Measurements from ENCODE around the gene LMAN1L.
"Not testable (repeated sequence)": the region's sequence is repeated elsewhere in the genome, so short reads cannot be mapped to it uniquely, and the experiment has no call there.

Gene LMAN1L

DNA sequence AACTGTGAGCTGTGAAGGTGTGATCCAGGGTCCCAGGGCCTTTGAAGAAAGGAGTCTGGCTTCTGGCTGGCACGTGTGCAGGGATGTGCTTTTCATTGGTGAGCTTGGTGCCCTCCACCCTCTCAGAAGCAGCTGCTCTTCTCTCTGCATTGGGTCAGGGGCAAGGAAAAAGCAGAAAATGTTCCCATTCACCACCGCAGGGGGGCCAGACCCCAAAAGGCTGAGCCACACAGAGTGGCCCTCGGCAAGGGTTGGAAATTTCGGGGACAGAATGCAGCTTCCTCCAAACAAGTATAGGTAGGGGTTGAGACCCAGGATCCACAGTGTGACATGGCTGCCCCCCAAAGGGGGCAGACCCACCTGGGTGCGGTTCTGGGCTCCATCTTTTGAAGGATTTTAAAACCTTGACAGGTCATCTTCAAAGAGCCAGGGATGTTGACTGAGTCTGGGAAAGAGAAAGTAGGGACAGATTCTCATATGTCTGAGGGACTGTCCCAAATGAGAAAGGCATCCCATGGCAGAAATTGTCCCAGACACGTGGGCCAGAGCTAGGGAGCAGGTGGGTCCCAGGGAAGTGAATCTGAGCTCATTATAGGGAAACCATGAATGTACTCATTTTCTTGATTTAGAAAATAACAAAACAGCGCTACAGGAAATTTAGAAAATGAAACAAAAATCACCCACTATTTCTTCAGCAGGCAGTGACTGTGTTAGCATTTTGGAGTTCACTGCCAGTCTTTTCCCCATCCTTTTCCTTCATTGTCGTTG lies 28.0 kb upstream of the LMAN1L start:
- no peaks in the 10 kb centered on the region for H3K27me3 Mint-ChIP-seq (ENCODE audit: low read depth)
- no peaks in the 10 kb centered on the region for H3K36me3 Mint-ChIP-seq (ENCODE audit: low read depth)
- peak overlapping the region in 1 of 3 experiments; percentile 10 for H3K27ac Mint-ChIP-seq
- H3K4me1 Mint-ChIP-seq: peaks cover 61% of the 10 kb centered on the region
- H3K9me3 Mint-ChIP-seq: no peaks in the 10 kb centered on the region
- H3K4me3 Mint-ChIP-seq: peak overlapping the region; percentile 72 to 85 (median 81)
- TF ChIP-seq, protein P1, sequence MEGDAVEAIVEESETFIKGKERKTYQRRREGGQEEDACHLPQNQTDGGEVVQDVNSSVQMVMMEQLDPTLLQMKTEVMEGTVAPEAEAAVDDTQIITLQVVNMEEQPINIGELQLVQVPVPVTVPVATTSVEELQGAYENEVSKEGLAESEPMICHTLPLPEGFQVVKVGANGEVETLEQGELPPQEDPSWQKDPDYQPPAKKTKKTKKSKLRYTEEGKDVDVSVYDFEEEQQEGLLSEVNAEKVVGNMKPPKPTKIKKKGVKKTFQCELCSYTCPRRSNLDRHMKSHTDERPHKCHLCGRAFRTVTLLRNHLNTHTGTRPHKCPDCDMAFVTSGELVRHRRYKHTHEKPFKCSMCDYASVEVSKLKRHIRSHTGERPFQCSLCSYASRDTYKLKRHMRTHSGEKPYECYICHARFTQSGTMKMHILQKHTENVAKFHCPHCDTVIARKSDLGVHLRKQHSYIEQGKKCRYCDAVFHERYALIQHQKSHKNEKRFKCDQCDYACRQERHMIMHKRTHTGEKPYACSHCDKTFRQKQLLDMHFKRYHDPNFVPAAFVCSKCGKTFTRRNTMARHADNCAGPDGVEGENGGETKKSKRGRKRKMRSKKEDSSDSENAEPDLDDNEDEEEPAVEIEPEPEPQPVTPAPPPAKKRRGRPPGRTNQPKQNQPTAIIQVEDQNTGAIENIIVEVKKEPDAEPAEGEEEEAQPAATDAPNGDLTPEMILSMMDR (IDR thresholded peaks at IDR 0.05; ENCODE audit: unreplicated experiment in 3 of 3): no peak

GRCh38 chr15:74785194-74786032 lies 27.2 kb upstream of the LMAN1L start:
- Mint-ChIP-seq H3K27ac (peak overlapping the region in 1 of 3 experiments; percentile 10), H3K4me1 (peaks cover 57% of the 10 kb centered on the region), H3K36me3 (ENCODE audit: low read depth) (no peaks in the 10 kb centered on the region), H3K27me3 (ENCODE audit: low read depth) (no peaks in the 10 kb centered on the region), H3K9me3 (no peaks in the 10 kb centered on the region), H3K4me3 (peak overlapping the region; percentile 72 to 85 (median 81))
- TF ChIP-seq, protein P1 (IDR thresholded peaks at IDR 0.05; ENCODE audit: unreplicated experiment in 3 of 3): no peak

GRCh38 chr15:74786081-74786480 lies 26.6 kb upstream of the LMAN1L start:
- H3K9me3 Mint-ChIP-seq; H3K27ac Mint-ChIP-seq; H3K36me3 Mint-ChIP-seq (ENCODE audit: low read depth); H3K27me3 Mint-ChIP-seq (ENCODE audit: low read depth): not testable (repeated sequence)
- Mint-ChIP-seq H3K4me3 (peak overlapping the region in 2 of 3 experiments; percentile 12 to 23), H3K4me1 (peaks cover 51% of the 10 kb centered on the region)

GRCh38 chr15:74786551-74787165 lies 26.0 kb upstream of the LMAN1L start:
- TF ChIP-seq, protein P1 (IDR thresholded peaks at IDR 0.05; ENCODE audit: unreplicated experiment in 3 of 3): no peak
- H3K4me1 Mint-ChIP-seq: peaks cover 51% of the 10 kb centered on the region
- H3K27me3 Mint-ChIP-seq (ENCODE audit: low read depth): no peaks in the 10 kb centered on the region
- H3K36me3 Mint-ChIP-seq (ENCODE audit: low read depth): no peaks in the 10 kb centered on the region
- H3K4me3 Mint-ChIP-seq: no peak overlapping the region
- H3K9me3 Mint-ChIP-seq: no peaks in the 10 kb centered on the region
- no peak overlapping the region for H3K27ac Mint-ChIP-seq

- peak overlapping the region; percentile 19 to 30 (median 25) for H3K27ac Mint-ChIP-seq
- peaks cover 57% of the 10 kb centered on the region for H3K4me1 Mint-ChIP-seq
- no peaks in the 10 kb centered on the region for H3K27me3 Mint-ChIP-seq (ENCODE audit: low read depth)
- peak overlapping the region; percentile 31 to 48 (median 45) for H3K4me3 Mint-ChIP-seq
- H3K36me3 Mint-ChIP-seq (ENCODE audit: low read depth): no peaks in the 10 kb centered on the region
- no peaks in the 10 kb centered on the region for H3K9me3 Mint-ChIP-seq
- TF ChIP-seq, protein P1 (IDR thresholded peaks at IDR 0.05; ENCODE audit: unreplicated experiment in 3 of 3): peak; percentile 40 to 51 (median 48)
These were observed 25.2 kb upstream of the LMAN1L start for GRCh38 chr15:74787251-74788041.
